Stimulated activated naive CD4-positive, alpha-beta T cell (primary cell): ENCODE measurements around the gene ACCSL.

ENCODE experiments used
- DNase-seq, 6 experiments: peaks; one replicate each; lab custom pipeline; 2025; lab: John Stamatoyannopoulos, UW

ACCSL gene

DNA sequence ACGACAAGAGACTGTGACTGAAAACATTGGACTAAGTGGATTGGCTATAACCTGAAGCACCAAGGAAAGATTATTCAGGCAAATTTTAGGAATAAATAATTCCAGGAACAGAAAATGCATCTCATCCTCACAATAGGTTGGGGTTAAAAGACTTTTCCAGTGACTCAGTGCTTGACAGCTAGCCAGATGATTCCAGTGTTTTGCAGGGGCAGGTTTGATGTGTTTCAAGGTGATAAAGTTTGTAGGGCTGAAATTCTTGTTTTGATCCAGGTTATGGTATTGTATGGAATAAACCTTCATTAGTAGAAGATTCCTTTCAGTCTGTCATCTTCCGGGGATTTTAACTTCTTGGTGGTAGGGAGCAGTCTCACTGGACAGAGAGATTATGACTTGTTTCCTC lies 50.0 kb downstream of the ACCSL start:
- no peak for DNase-seq

DNA sequence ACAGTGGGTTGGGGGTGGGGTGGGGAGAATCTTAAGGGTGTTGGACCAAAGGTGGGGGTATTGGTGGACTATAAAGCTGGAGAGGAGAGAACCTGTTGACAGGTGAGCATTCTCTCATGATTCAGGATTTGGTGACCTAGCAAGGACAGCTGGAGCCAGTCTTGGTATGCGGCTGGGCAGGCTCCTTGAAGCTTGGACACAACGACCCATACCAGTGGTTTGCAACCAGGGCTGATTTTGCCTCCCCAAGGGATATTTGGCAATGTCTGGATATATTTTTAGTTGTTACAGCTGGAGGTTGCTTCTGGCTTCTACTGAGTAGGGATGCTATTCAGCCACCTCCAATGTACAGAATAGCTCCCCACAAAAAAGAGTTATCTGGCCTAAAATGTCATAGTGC lies 53.3 kb downstream of the ACCSL start:
- DNase-seq: no peak

GRCh38 chr11:44104481-44105294 lies 56.9 kb downstream of the ACCSL start:
- DNase-seq: no peak

GRCh38 chr11:44108260-44108659 lies 60.5 kb downstream of the ACCSL start:
- no peak for DNase-seq
